Thoracic aorta (tissue), 2 donors: ENCODE data around the gene AFDN. TPM values are rescaled to one million over a fixed set of nuclear protein-coding genes. Genes with fewer than 3 reads are reported as not detected.

ENCODE experiments used
- ATAC-seq: fragments of 150-250 bp; one replicate; pipeline ENCODE4 v1.8.0; 2017; ENCODE audit warnings: low read depth; ENCODE audit not compliant: insufficient number of reproducible peaks, low FRiP score
- DNase-seq: peaks from one replicate; pipeline ENCODE4 v3.0.0-alpha.2; 2020; ENCODE audit warnings: low spot score
- H3K27ac ChIP-seq, 2 donors: fragments of 200-600 bp; sonication (generic); 1 replicate in 1 of 2; 2 replicates in 1 of 2; pipeline ENCODE4 v1.5.1; 2016; ENCODE audit warnings: mild to moderate bottlenecking in 2 of 2, moderate library complexity in 2 of 2
- H3K27me3 ChIP-seq: fragments of 200-600 bp; sonication (generic); replicated peaks from 2 replicates; pipeline ENCODE4 v1.6.0; 2016; ENCODE audit warnings: mild to moderate bottlenecking; ENCODE audit not compliant: insufficient read depth
- H3K36me3 ChIP-seq: fragments of 200-600 bp; sonication (generic); one replicate; pipeline ENCODE4 v1.5.1; 2016
- H3K4me1 ChIP-seq, 2 donors: fragments of 200-600 bp; sonication (generic); 1 replicate in 1 of 2; 2 replicates in 1 of 2; pipeline versions ENCODE4 v1.5.1 to v1.6.0; 2016; ENCODE audit warnings: low read depth in 2 of 2, mild to moderate bottlenecking in 1 of 2; ENCODE audit not compliant: control insufficient read depth in 1 of 2
- H3K4me3 ChIP-seq: fragments of 200-600 bp; sonication (generic); 2 replicates; pipeline ENCODE4 v1.5.1; 2016; ENCODE audit warnings: mild to moderate bottlenecking
- H3K9me3 ChIP-seq: fragments of 200-600 bp; sonication (generic); 2 replicates; pipeline ENCODE4 v1.5.1; 2016
- CTCF ChIP-seq: fragments of 200-600 bp; sonication (generic); IDR thresholded peaks from one replicate; pipeline ENCODE4 v1.5.1; 2019; ENCODE audit warnings: antibody characterized with exemption
- total RNA-seq, 2 donors: library from RNA; depleted of rRNA; stranded (reverse); fragments of >200 nt; gene quantifications; one replicate each; pipeline versions ENCODE4 v1.1.0 to v1.2.3, GENCODE V29; 2016

AFDN gene
- total RNA-seq, result 10 to 100 TPM; 70.5 to 79.5 TPM

- Histone ChIP-seq H3K4me1 (peaks cover 16 to 19% of the 10 kb centered on the region in 2 donors), H3K27me3 (no peaks in the 10 kb centered on the region), H3K4me3 (peak within 1 kb of the TSS; percentile 88), H3K9me3 (no peaks in the 10 kb centered on the region), H3K36me3 (no peaks in the 10 kb centered on the region), H3K27ac (peak within 1 kb of the TSS in 1 of 2 donors; percentile 41)
- no peak for DNase-seq
- TF ChIP-seq CTCF, result no peak
- ATAC-seq, result no peak
Measured at GRCh38 chr6:167826896-167827582, at the start of gene AFDN. Gene AFDN (plus strand): TSS chr6:167826911. CDS start chr6:167827133, 222 bp downstream.

GRCh38 chr6:167778497-167779128 is 48.1 kb upstream of the AFDN start:
- no peaks in the 10 kb centered on the region for H3K27me3 ChIP-seq
- H3K36me3 ChIP-seq, result no peaks in the 10 kb centered on the region
- no peak overlapping the region for H3K4me3 ChIP-seq
- no peak for DNase-seq
- H3K4me1 ChIP-seq, result no peaks in the 10 kb centered on the region
- no peak for ATAC-seq
- H3K27ac ChIP-seq, result no peak overlapping the region
- H3K9me3 ChIP-seq, result no peaks in the 10 kb centered on the region
- no peak for TF ChIP-seq CTCF

GRCh38 chr6:167779129-167779992 is 47.4 kb upstream of the AFDN start:
- ATAC-seq, result no peak
- Histone ChIP-seq H3K4me1 (no peaks in the 10 kb centered on the region), H3K27me3 (no peaks in the 10 kb centered on the region), H3K4me3 (no peak overlapping the region), H3K9me3 (no peaks in the 10 kb centered on the region), H3K27ac (no peak overlapping the region), H3K36me3 (no peaks in the 10 kb centered on the region)
- DNase-seq, result no peak
- TF ChIP-seq CTCF, result no peak

- Histone ChIP-seq H3K27me3 (no peaks in the 10 kb centered on the region), H3K9me3 (no peaks in the 10 kb centered on the region), H3K36me3 (no peaks in the 10 kb centered on the region), H3K4me3 (no peak overlapping the region), H3K4me1 (no peaks in the 10 kb centered on the region), H3K27ac (no peak overlapping the region)
- TF ChIP-seq CTCF, result no peak
- DNase-seq (no peak), ATAC-seq (no peak)
Measured at GRCh38 chr6:167779993-167780655, 46.6 kb upstream of the AFDN start.
